Neuron (in vitro differentiated cells): ENCODE data around the gene ZNHIT2.

Source experiments
- H2AFZ ChIP-seq: one replicate; pipeline ENCODE4 v1.6.1; 2013; ENCODE audit warnings: low read depth, mild to moderate bottlenecking, inconsistent platforms, low read length, moderate library complexity
- H3K27me3 ChIP-seq: one replicate; pipeline ENCODE4 v1.6.1; 2013; ENCODE audit warnings: low read length; ENCODE audit not compliant: insufficient read depth
- H3K36me3 ChIP-seq: one replicate; pipeline ENCODE4 v1.6.1; 2013; ENCODE audit warnings: low read length; ENCODE audit not compliant: insufficient read depth
- H3K4me1 ChIP-seq: one replicate; pipeline ENCODE4 v1.6.1; 2013; ENCODE audit warnings: low read length; ENCODE audit not compliant: insufficient read depth
- H3K4me3 ChIP-seq: 2 replicates; pipeline ENCODE4 v1.5.1; 2013; ENCODE audit warnings: mild to moderate bottlenecking, low read length, moderate library complexity
- H3K9me3 ChIP-seq: one replicate; pipeline ENCODE4 v1.6.1; 2013; ENCODE audit warnings: low read length

Gene ZNHIT2

DNA sequence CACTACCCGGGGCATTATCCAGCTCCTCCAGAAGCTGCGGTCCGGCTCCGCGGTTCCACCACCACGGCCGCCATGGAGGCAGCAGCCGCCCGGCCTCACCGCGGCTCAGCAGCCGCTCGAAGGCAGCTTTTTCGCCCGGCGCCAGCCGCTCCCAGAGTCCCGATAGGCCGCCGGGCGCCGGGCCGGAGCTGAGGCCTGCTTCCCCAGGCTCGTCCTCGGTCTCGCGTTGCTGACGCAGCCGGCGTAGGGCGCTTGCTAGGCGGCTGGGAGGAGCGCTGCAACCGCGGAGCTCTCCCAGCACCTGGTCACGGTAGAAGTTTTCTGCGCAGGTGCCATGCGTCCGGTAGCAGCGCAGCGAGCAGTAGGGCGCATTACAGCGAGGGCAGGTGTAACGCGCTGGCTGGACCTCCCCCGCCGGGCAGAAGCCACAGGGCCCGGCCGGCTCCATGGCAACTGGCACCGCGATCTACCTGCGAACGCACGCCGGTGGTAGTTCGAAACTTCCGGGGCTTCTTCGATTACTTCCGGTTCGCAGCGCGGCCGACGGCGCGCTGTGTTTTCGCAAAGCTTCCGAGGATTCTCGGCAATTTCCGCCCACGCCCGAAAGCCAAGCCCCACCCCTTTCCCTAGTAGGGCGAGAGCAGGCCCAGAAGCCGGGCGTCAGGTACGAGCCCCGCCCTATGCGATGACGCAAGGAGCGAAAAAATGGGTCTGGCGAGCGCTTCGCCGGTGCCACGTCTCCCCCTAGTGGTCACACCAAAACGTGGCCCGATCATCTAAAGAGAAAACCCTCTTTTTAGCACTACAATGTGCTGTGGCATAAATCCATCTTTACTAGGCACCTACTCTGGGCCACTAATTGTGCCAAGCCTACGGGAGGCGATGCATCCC is at the start of gene ZNHIT2:
ZNHIT2 (minus strand) TSS at position 496 of the 891 bp plus-strand sequence; CDS start at position 448, 48 bp downstream.
- Histone ChIP-seq H2AFZ (no peak within 1 kb of the TSS), H3K36me3 (peaks cover 48% of the 10 kb centered on the region), H3K9me3 (no peaks in the 10 kb centered on the region), H3K4me1 (peaks cover 41% of the 10 kb centered on the region), H3K27me3 (no peaks in the 10 kb centered on the region), H3K4me3 (peak within 1 kb of the TSS; percentile 73)

- Histone ChIP-seq H3K4me3 (no peak overlapping the region), H3K9me3 (no peaks in the 10 kb centered on the region), H3K36me3 (no peaks in the 10 kb centered on the region), H3K27me3 (no peaks in the 10 kb centered on the region), H2AFZ (no peak overlapping the region), H3K4me1 (no peaks in the 10 kb centered on the region)
Observed at GRCh38 chr11:65166893-65167292, 49.4 kb upstream of the ZNHIT2 start.

DNA sequence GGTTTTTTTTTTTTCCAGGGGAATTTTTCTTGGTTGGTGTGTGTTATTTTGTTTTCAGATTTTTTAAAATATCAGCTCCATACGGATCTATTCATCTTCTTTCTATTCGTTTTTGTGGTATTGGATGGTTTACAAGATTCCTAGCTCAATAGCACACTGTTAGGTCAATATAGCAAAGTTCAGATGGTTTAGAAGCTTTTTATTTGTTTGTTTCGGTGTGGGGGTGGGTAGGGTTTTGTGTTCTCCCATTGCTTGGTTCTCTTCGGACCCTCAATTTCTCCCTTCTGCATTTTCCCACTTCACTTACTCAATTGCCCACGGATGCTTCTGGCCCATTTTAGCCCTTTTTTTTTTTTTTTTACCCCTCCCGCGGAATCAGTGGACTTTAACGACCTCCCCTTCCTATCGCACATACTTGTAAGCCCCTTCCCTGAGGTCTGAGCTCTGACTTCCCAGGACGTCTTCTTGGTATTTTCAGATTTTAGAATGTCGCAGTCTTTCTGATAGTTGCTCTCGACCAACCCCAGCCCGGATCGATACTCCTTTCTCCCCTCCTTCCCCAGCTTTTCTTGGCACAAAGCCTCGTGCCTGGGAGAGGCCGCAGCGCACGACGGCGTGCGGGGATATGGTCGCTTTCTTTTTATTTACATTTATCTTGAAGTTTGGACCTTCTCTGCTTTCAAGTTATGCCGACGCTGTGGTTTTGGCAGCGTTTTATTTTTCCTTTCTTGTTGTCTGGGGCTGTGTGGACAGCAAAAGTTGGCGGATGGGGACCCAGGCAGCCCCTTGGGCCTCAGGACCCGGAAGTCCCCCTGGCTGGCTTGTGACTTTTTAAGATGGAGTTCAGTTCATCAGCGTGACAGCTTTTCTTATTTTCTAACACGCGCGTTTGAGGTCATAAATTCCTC is 48.2 kb upstream of the ZNHIT2 start:
- Histone ChIP-seq H3K36me3 (no peaks in the 10 kb centered on the region), H3K4me1 (no peaks in the 10 kb centered on the region), H3K4me3 (no peak overlapping the region), H3K27me3 (no peaks in the 10 kb centered on the region), H3K9me3 (no peaks in the 10 kb centered on the region), H2AFZ (no peak overlapping the region)

GRCh38 chr11:65163684-65164083 is 46.2 kb upstream of the ZNHIT2 start:
- Histone ChIP-seq H3K27me3 (no peaks in the 10 kb centered on the region), H3K4me3 (no peak overlapping the region), H3K4me1 (no peaks in the 10 kb centered on the region), H3K9me3 (no peaks in the 10 kb centered on the region), H3K36me3 (no peaks in the 10 kb centered on the region), H2AFZ (no peak overlapping the region)

DNA sequence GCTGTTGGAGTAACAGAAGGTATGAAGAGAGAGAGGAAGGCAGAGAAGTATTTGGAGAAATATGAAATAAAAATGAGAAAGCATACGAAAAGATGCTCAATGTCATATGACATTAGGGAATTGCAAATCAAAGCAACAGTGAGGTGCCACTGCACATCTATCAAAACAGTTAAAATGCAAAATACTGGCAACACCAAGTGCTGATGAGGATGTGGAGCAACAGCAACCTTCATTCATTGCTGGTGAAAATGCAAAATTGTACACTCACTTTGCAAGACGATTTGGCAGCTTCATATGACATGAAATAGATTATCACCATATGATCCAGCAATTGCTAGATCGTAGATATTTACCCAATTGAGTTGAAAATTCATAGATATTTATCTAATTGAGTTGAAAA is 43.1 kb upstream of the ZNHIT2 start:
- Histone ChIP-seq H3K4me3 (no peak overlapping the region), H3K4me1 (no peaks in the 10 kb centered on the region), H3K36me3 (no peaks in the 10 kb centered on the region), H3K9me3 (no peaks in the 10 kb centered on the region), H3K27me3 (no peaks in the 10 kb centered on the region), H2AFZ (no peak overlapping the region)

- H2AFZ ChIP-seq: no peak overlapping the region
- no peak overlapping the region for H3K4me3 ChIP-seq
- H3K27me3 ChIP-seq: no peaks in the 10 kb centered on the region
- H3K4me1 ChIP-seq: no peaks in the 10 kb centered on the region
- no peaks in the 10 kb centered on the region for H3K36me3 ChIP-seq
- H3K9me3 ChIP-seq: no peaks in the 10 kb centered on the region
Observed at GRCh38 chr11:65159012-65159411, 41.5 kb upstream of the ZNHIT2 start.

- H3K27me3 ChIP-seq: no peaks in the 10 kb centered on the region
- no peak overlapping the region for H3K4me3 ChIP-seq
- H3K9me3 ChIP-seq: no peaks in the 10 kb centered on the region
- H3K36me3 ChIP-seq: no peaks in the 10 kb centered on the region
- no peak overlapping the region for H2AFZ ChIP-seq
- H3K4me1 ChIP-seq: no peaks in the 10 kb centered on the region
Observed at GRCh38 chr11:65157336-65157735, 39.8 kb upstream of the ZNHIT2 start.

GRCh38 chr11:65156926-65157325 is 39.4 kb upstream of the ZNHIT2 start:
- Histone ChIP-seq H2AFZ (no peak overlapping the region), H3K4me1 (no peaks in the 10 kb centered on the region), H3K27me3 (no peaks in the 10 kb centered on the region), H3K9me3 (no peaks in the 10 kb centered on the region), H3K36me3 (no peaks in the 10 kb centered on the region), H3K4me3 (no peak overlapping the region)

DNA sequence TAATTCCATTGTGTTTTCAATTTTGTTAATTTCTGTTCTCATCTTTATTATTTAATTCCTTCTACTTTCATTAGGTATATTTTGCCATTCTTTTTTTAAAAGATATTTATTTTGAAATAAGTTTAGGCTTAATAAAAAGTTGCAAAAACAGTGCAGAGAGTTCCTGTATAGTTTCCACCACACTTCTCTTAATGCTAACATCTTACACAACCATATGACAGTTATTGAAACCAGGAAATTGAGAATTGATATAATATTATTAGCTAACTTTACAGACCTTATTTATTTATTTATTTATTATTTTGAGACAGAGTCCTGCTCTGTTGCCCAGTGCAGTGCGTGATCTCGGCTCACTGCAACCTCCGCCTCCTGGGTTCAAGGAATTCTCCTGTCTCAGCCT is 38.8 kb upstream of the ZNHIT2 start:
- Histone ChIP-seq H3K4me3 (no peak overlapping the region), H3K36me3 (no peaks in the 10 kb centered on the region), H3K4me1 (no peaks in the 10 kb centered on the region), H3K27me3 (no peaks in the 10 kb centered on the region), H3K9me3 (no peaks in the 10 kb centered on the region), H2AFZ (no peak overlapping the region)

GRCh38 chr11:65152122-65152521 is 34.6 kb upstream of the ZNHIT2 start:
- no peaks in the 10 kb centered on the region for H3K36me3 ChIP-seq
- peaks cover 8% of the 10 kb centered on the region for H3K4me1 ChIP-seq
- H3K9me3 ChIP-seq: no peaks in the 10 kb centered on the region
- H2AFZ ChIP-seq: no peak overlapping the region
- H3K4me3 ChIP-seq: no peak overlapping the region
- H3K27me3 ChIP-seq: no peaks in the 10 kb centered on the region

GRCh38 chr11:65151331-65151899 is 33.9 kb upstream of the ZNHIT2 start:
- Histone ChIP-seq H3K27me3 (no peaks in the 10 kb centered on the region), H3K4me3 (no peak overlapping the region), H2AFZ (peak overlapping the region; percentile 48), H3K4me1 (peaks cover 8% of the 10 kb centered on the region), H3K9me3 (peaks cover 2% of the 10 kb centered on the region), H3K36me3 (no peaks in the 10 kb centered on the region)

- no peaks in the 10 kb centered on the region for H3K27me3 ChIP-seq
- peak overlapping the region; percentile 48 for H2AFZ ChIP-seq
- no peaks in the 10 kb centered on the region for H3K36me3 ChIP-seq
- no peak overlapping the region for H3K4me3 ChIP-seq
- peaks cover 2% of the 10 kb centered on the region for H3K9me3 ChIP-seq
- H3K4me1 ChIP-seq: peaks cover 8% of the 10 kb centered on the region
Observed at GRCh38 chr11:65150509-65151299, 33.2 kb upstream of the ZNHIT2 start.
